Tracheal epithelial cell (primary cell): ENCODE results near the gene XAF1. TPM values are rescaled to one million over a fixed set of nuclear protein-coding genes. Genes with fewer than 3 reads are reported as not detected.

Experiments
- total RNA-seq: library from RNA; depleted of rRNA; stranded (reverse); fragments of >200 nt; gene quantifications from 2 replicates; pipeline ENCODE4 v1.2.1, GENCODE V29; 2014

Gene XAF1
- 0.43 and 2.2 TPM in 2 replicates for total RNA-seq

GRCh38 chr17:6755731-6756184 lies at the start of gene XAF1:
Gene XAF1, plus strand, starts transcription at chr17:6756046. Its CDS starts 33 bp downstream, at chr17:6756079.

GRCh38 chr17:6713130-6713917 lies 42.5 kb upstream of the XAF1 start, which contains the start of gene SLC13A5:
Gene SLC13A5, minus strand, starts transcription at chr17:6713369. Its CDS starts 36 bp downstream, at chr17:6713333.

GRCh38 chr17:6775871-6776405 lies 20.1 kb downstream of the XAF1 start, which contains the start of gene FBXO39:
Gene FBXO39, plus strand, starts transcription at chr17:6776215. Its CDS starts 3,654 bp downstream, at chr17:6779869.

Other genes with a start within 250 kb of the XAF1 start
- 15.4 and 47.5 TPM in 2 replicates for gene PITPNM3, start 199.5 kb upstream of the XAF1 start, total RNA-seq
- gene KIAA0753, start 115.3 kb upstream of the XAF1 start, total RNA-seq, result 7.0 and 8.5 TPM in 2 replicates
- gene TXNDC17, start 115.0 kb upstream of the XAF1 start, total RNA-seq, result 216 and 295 TPM in 2 replicates
- 8.4 and 10.7 TPM in 2 replicates for gene MED31, start 104.4 kb upstream of the XAF1 start, total RNA-seq
- 0.24 and 1.3 TPM in 2 replicates for gene C17orf100, start 104.3 kb upstream of the XAF1 start, total RNA-seq
- gene SLC13A5, start 42.7 kb upstream of the XAF1 start, total RNA-seq, result 0.21 and 0.96 TPM in 2 replicates
- not detected in 2 replicates for gene FBXO39, start 20.2 kb downstream of the XAF1 start, total RNA-seq
- gene TEKT1, start 75.7 kb downstream of the XAF1 start, total RNA-seq, result not detected in 2 replicates
- gene ALOX12, start 240.0 kb downstream of the XAF1 start, total RNA-seq, result 0.24 TPM in 1 of 2 replicates, not detected in the other